ENCODE data around the gene HMGA1. TPM values are rescaled to one million over a fixed set of nuclear protein-coding genes. Genes with fewer than 3 reads are reported as not detected.

HMGA1 gene
- total RNA-seq, 4 donors from 2014 or later: 0.51 to 24.4 (median 13.5) TPM

DNA sequence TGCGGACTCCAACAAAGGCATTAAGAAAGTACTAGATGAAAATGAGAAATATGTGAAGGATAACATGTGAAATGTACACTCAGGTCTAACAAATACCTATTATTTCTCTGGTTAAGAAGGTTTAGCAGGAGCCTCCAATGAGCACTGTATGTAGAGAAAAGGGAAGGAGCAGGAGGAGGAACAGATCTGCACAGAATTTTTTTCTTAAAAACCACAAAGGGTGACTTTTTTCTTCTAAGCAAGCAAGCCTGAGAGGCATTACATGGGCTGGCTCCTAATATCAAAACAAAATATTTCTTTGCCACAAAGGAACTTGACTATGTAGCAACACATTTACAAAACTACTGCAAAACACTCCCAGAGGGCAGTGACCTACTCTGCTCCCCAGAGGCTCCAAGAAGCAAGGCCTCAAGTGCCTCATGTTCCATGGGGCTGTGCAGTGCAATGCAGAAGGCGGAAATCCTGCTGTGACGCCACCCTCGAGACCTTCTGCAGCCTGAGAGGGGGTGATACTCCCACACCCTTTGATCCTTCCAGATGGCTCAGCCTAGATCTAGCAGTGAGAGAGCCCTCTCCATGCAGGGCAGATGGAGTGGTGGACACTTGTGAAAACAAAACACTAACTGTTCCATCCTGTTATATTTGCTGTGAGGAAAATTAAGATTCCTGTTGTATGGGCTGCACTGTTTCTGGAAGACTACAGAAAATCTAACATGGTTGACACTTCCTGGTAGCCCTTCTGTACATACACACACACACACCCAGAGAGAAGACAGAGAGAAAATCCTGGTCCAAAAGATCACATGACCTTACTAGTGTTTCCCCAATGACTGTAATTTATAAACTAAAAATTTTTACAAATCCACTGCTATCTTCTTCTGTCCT lies 48.1 kb downstream of the HMGA1 start:
- no peaks in the 10 kb centered on the region for H3K36me3 ChIP-seq
- H3K27ac ChIP-seq: no peak overlapping the region
- H3K27me3 ChIP-seq: no peaks in the 10 kb centered on the region
- intact Hi-C loops (cut with DNase I; ENCODE audit: low total_unique reads): no loop called here
- H3K4me3 ChIP-seq: no peak overlapping the region
- peak in 1 of 2 donors; percentile 38 for DNase-seq
- TF ChIP-seq, protein P1, sequence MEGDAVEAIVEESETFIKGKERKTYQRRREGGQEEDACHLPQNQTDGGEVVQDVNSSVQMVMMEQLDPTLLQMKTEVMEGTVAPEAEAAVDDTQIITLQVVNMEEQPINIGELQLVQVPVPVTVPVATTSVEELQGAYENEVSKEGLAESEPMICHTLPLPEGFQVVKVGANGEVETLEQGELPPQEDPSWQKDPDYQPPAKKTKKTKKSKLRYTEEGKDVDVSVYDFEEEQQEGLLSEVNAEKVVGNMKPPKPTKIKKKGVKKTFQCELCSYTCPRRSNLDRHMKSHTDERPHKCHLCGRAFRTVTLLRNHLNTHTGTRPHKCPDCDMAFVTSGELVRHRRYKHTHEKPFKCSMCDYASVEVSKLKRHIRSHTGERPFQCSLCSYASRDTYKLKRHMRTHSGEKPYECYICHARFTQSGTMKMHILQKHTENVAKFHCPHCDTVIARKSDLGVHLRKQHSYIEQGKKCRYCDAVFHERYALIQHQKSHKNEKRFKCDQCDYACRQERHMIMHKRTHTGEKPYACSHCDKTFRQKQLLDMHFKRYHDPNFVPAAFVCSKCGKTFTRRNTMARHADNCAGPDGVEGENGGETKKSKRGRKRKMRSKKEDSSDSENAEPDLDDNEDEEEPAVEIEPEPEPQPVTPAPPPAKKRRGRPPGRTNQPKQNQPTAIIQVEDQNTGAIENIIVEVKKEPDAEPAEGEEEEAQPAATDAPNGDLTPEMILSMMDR (IDR thresholded peaks at IDR 0.05): no peak
- TF ChIP-seq POLR2A (IDR thresholded peaks at IDR 0.05): no peak
- H3K9me3 ChIP-seq: no peaks in the 10 kb centered on the region
- H3K4me1 ChIP-seq: no peaks in the 10 kb centered on the region

DNA sequence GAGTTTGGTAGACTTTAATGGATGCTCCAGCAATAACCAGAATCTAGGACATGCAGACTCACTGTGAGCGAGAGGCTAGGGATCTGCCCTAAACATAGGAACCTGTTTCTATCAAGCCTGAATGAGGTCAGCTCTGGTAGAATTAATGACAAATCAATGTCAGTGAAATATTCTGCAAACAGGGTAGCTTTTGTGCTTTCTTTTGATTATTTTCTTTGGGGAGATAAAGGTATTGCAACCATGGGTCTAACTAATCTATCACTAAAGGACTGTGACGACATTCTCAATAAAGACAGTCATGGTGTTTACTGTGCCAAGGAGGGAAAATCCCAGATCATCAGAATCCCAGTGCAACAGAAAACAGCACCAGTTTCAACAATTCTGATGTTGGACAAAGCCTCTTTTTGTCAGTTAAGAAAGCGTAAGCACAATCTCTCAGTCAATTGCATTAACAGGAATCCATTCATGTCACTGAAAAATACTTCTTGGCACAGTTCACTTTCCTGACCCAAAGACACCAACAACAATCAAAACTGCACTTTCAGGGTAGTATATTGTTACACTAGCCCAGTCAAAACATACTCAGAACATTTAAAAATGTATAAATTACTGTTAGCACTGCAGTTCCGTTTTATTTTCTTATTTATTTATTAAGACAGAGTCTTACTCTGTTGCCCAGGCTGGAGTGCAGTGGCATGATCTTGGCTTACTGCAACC lies 48.9 kb downstream of the HMGA1 start:
- no peak for TF ChIP-seq POLR2A (IDR thresholded peaks at IDR 0.05)
- TF ChIP-seq, protein P1 (IDR thresholded peaks at IDR 0.05): no peak
- H3K27ac ChIP-seq: no peak overlapping the region

DNA sequence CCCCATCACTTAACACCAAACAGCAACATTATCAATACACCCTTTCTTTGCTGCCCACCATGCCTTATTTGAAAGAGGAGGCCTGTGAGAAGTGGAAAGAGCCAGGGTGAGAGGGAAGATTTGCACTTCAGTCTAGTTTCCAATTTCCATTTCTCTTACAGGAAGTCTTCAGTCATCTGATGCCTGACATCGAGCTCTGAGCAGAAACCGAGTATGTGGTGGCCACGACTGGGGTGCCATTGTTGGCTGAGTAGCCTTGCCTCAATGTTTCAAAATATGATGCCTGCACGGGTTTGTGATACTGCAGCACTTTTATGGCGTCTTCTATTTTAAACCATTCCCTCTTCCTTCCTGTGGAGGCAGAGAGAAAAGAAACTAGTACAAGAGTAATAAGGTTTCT lies 51.9 kb downstream of the HMGA1 start:
- intact Hi-C loops (cut with DNase I; ENCODE audit: low total_unique reads): no loop called here
- H3K4me3 ChIP-seq: no peak overlapping the region
- H3K27me3 ChIP-seq: no peaks in the 10 kb centered on the region
- H3K27ac ChIP-seq: no peak overlapping the region
- no peak for DNase-seq
- no peaks in the 10 kb centered on the region for H3K36me3 ChIP-seq
- TF ChIP-seq, protein P1 (IDR thresholded peaks at IDR 0.05): no peak
- no peak for TF ChIP-seq POLR2A (IDR thresholded peaks at IDR 0.05)
- H3K4me1 ChIP-seq: no peaks in the 10 kb centered on the region
- no peaks in the 10 kb centered on the region for H3K9me3 ChIP-seq

More for the DNA sequence above, 48.9 kb downstream of the HMGA1 start:
- DNase-seq: no peak
- Histone ChIP-seq H3K4me1 (no peaks in the 10 kb centered on the region), H3K27me3 (no peaks in the 10 kb centered on the region), H3K36me3 (no peaks in the 10 kb centered on the region), H3K4me3 (no peak overlapping the region), H3K9me3 (no peaks in the 10 kb centered on the region)
- intact Hi-C loops (cut with DNase I; ENCODE audit: low total_unique reads): no loop called here

DNA sequence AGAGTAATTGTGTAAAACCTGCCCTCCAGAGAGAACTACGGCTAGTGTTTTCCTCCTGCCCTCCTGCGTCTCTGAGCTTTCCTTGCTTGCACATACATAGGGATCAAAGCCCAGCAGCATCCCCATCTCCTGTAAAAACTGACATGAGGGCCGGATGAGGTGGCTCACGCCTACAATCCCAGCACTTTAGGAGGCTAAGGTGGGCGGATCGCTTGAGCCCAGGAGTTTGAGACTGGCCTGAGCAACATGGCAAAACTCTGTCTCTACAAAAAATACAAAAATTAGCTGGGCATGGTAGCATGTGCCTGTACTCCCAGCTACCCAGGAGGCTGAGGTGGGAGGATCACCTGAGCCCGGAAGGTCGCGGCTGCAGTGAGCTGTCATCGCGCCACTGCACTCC lies 52.5 kb downstream of the HMGA1 start:
- no peaks in the 10 kb centered on the region for H3K9me3 ChIP-seq
- TF ChIP-seq, protein P1 (IDR thresholded peaks at IDR 0.05): no peak
- no peak for TF ChIP-seq POLR2A (IDR thresholded peaks at IDR 0.05)
- H3K27me3 ChIP-seq: no peaks in the 10 kb centered on the region
- no peak for DNase-seq
- H3K36me3 ChIP-seq: no peaks in the 10 kb centered on the region
- no peaks in the 10 kb centered on the region for H3K4me1 ChIP-seq
- peak overlapping the region in 1 of 2 donors; percentile 6 for H3K27ac ChIP-seq
- intact Hi-C loops (cut with DNase I; ENCODE audit: low total_unique reads): no loop called here
- H3K4me3 ChIP-seq: no peak overlapping the region

DNA sequence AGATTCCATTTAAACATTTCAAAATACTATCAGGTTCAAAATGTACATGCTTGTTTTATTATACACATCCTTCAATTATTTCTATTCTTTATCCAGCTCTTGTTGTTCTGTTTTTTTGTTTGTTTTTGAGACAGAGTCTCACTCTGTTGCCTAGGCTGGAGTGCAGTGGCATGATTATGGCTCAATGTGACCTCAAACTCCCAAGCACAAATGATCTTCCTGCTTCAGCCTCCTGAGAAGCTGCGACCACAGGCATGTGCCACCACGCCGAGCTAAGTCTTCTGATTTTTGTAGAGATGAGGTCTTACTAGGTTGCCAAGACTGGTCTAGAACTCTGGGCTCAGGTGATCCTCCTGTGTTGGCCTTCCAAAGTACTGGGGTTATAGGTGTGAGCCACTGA lies 56.3 kb downstream of the HMGA1 start:
- intact Hi-C loops (cut with DNase I; ENCODE audit: low total_unique reads): no loop called here
- H3K36me3 ChIP-seq: no peaks in the 10 kb centered on the region

More for the DNA sequence above, 56.3 kb downstream of the HMGA1 start:
- no peak for TF ChIP-seq POLR2A (IDR thresholded peaks at IDR 0.05)
- TF ChIP-seq, protein P1 (IDR thresholded peaks at IDR 0.05): no peak
- Histone ChIP-seq H3K27me3 (no peaks in the 10 kb centered on the region), H3K4me3 (no peak overlapping the region), H3K9me3 (no peaks in the 10 kb centered on the region), H3K27ac (no peak overlapping the region), H3K4me1 (no peaks in the 10 kb centered on the region)
- DNase-seq: no peak

All from uterus (tissue), 4 donors.